C4-2B (cell line): ENCODE data around the gene EPHA4.

Experiments used
- CTCF ChIP-seq: fragments of 450-650 bp; conservative IDR thresholded peaks from 2 replicates; pipeline ENCODE4 v1.5.1; 2017; ENCODE audit warnings: mild to moderate bottlenecking
- ZFX ChIP-seq: fragments of 450-650 bp; IDR thresholded peaks from 2 replicates; pipeline ENCODE4 v1.6.1; 2017

- TF ChIP-seq CTCF (no peak), ZFX (no peak)
Observed at GRCh38 chr2:221480163-221480562, 91.9 kb downstream of the EPHA4 start.
